ENCODE data around the gene CTSA.

- TF ChIP-seq, protein P1, sequence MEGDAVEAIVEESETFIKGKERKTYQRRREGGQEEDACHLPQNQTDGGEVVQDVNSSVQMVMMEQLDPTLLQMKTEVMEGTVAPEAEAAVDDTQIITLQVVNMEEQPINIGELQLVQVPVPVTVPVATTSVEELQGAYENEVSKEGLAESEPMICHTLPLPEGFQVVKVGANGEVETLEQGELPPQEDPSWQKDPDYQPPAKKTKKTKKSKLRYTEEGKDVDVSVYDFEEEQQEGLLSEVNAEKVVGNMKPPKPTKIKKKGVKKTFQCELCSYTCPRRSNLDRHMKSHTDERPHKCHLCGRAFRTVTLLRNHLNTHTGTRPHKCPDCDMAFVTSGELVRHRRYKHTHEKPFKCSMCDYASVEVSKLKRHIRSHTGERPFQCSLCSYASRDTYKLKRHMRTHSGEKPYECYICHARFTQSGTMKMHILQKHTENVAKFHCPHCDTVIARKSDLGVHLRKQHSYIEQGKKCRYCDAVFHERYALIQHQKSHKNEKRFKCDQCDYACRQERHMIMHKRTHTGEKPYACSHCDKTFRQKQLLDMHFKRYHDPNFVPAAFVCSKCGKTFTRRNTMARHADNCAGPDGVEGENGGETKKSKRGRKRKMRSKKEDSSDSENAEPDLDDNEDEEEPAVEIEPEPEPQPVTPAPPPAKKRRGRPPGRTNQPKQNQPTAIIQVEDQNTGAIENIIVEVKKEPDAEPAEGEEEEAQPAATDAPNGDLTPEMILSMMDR (IDR thresholded peaks at IDR 0.05), result no peak
- no peak for TF ChIP-seq EP300 (IDR thresholded peaks at IDR 0.05)
Observed at GRCh38 chr20:45861221-45862075, 29.7 kb upstream of the CTSA start.
